ENCODE results near the gene KIAA1614.

The KIAA1614 gene

DNA sequence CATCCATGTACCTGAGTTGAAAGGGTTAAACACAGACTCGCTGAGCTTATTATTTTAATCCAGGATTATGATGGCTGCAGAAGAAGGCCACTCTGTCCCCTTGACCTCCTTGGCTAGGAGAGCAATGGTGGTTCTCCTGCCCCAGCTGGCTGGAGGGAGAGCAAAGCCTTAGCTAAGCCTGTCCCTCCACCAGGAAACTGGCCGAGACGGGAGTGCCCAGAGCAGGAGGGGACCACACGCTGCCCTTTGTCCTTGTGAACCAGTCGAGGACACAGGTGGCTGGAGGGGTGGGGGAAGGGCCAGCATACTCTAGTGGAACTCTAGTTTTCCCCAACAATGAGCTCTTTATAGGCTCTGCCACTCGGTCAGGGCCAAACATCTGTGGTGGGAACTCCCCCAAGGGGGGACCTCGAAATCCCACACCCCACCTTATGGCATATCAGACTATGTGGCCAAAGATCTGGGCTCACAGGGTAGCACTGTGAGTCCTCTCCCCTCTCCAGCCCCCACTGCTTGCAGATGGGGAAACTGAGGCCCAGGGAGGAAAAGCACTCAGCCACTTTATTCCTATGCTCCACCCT, 12.9 kb downstream of the KIAA1614 start:
- DNase-seq = no peak

DNA sequence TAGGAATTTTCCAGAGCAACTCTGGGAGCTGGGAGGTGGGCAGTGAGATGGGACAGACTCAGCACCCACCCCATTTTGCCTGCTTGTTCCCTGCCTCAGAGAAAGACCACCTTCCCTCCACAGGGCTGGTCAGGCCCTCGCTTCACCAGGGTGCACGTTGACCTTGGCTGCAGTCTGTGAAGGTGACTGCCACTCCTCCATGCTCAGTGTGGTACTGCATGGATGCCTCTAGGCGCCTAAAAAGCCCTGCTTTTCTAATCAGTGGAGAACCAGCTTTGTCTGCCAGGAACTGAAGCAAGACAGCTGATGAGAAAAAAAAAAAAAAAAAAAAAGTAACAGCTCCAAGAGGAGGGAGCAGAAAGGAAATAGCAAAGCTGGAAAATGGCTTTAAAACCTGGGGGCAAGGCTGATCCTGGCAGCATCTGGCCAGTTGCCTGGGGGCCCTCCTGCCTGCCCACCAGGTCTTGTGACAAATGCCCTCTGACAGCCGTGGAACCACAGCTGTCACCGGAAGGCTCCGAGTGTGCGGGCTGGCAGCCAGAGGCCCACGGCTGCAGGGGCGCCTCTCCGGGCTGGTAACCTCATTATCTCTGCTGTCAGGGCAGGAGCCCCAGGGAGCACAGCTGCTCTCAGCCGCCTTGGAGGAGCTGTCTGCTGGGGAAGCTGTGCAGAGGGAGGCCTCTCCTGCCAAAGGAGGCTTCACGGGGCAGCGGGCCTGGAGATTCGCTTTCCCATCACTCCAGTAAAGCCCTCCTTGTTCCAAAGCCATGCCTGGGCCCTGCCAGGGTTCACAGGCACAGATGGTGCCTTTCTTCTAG, 13.7 kb downstream of the KIAA1614 start:
- DNase-seq = no peak

DNA sequence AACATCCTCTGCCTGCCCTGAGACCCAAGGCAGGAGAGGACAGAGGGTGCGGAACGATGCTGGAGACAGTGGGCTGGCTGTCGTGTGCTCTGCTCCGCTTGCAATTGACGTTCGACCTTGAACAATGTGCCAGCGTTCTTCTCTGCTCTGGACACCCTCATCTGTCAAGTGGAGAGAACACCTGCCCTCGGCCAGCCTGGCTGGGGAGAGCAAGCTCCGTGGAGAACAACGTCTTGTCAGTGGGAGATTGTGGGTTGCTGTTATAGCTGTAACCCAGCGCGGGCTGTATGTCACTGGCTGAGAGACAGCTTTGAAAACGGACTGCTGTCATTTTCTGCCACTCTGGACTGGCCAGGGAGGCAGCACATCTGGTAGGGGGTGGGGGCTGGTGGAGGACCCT, 14.7 kb downstream of the KIAA1614 start:
- DNase-seq = no peak

DNA sequence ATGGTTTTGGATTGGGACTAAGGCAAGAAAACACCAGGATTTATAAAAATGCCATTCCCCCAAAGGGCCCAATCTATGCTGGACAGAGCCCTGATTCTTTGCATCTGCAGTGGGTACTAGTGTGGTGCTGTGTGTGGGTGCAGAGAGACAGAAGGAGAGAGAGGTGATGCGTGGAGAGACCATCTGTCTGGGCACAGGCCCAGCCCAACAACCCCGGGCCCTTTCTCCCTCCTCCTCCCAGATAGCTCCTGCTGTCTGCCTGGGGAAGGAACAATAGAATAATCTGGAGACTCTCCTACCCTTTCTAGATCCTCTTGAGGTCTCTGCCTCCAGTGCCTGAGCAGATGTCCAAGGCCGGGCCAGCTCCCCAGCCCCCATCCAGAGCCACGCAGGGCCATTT, 15.1 kb downstream of the KIAA1614 start:
- DNase-seq = no peak

DNA sequence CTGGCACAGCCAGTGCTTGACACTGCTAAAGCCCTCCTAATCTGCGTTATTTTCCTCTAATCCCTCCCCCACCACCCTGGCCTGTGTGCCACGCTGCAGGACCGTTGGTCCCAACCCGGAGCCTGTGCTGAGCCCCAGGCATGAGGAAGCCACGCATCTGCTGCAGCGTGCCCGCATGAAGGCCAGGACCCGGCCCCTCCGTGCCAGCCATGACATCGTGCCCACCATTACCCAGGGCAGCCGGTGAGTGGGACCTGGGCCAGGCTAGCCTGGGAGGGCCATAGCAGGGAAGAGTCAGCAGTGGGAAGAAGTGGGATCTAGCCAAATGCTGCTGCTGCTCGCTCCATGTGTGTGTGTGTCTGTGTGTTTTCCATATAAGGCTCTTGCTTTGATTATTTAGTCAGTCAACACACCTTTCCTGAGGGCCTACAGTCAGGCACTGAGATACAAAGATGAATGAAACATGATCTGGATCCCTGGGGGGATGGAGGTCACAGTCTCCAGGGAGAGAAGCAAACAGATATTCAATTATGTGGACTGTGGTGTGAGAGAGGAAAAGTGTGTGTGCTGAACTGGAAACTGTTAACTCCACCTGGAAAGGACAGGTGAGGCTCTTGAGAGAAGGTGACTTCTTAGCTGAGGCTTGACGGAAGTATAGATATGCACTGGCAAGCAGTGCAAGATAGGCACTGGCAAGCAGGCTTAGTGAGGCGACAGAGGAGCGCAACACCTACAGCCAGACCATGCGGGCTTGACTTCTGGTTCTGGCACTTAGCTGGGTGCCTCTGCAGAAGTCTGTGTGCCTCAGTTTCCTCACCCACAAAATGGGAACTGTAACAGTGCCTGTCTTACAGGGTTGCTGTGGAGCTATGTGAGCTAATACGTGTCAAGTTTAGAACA, 15.9 kb downstream of the KIAA1614 start:
- no peak for DNase-seq

DNA sequence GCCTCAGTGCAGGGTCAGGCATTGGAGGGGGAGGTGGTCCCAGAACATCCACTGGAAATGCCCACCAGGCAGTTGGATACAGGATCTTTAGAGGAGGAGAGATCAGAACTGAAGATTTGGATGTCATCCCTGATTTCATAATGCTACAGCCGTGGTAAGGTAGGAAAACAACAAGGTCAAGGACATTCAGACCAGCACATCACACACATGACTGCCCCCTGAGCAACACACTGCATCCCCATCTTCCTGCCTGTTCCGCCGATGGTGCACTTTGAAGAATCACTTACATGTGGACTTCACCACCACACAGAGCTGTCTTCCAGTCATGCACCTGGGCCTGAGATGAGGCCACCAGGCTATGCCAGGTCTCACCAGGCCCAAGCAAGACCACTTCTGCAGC, 16.7 kb downstream of the KIAA1614 start:
- no peak for DNase-seq

DNA sequence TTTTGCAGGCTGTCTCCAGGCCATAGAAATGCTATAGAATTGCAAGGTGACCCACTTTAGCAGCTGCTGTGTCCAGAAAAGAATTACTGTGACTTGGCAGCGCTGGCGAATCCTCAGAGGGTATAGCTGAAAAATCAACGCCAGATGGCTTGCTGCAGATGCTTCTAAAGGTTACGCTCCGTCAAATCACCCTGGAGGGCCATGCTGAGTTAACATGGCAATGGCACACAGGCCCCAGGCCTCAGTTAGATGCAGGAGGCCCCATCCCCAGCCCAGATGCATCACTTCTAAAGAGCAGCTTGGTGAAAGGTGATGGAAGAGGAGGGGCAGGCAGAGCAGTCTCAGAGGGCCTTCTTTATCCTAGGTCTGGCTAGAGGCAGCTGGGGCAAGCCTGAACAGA, 18.0 kb downstream of the KIAA1614 start:
- DNase-seq = no peak

DNA sequence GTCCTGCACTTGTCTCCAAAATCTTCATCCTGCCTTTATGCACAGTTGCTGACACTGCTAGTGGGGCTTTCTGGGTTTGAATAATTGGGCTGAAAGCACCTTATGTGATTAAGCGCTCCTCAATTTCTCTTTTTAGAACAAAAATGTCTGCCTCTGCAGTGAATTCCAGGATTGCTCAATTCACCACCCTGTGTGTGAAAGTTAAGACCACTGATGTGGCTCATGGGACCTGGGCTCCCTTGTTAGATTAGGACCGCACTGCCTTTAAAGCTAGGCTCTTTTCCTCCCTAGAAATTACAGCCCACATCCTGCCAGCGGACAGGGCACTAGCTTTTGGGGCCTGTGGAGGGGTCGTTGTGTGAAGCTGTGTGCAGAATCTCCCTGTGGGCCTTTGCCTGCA, 18.8 kb downstream of the KIAA1614 start:
- DNase-seq = no peak

DNA sequence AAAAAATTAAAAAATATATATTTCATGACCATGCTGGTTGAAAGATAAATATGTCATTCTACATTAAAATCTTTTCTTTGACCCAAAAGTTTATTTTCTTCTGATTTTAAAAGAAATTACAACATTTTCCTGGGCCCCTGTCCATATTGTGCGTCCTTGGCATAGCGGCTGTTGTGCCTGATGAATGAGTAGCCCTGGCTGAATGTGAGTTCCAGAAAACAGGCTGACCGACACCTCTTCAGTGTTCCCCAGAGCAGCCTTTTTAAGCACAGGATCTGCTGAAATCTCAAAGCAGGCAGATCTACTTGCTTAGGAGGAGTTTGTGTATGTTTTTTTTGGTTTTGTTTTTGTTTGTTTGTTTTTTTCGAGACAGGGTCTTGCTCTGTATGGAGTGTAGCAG, 19.7 kb downstream of the KIAA1614 start:
- no peak for DNase-seq

DNA sequence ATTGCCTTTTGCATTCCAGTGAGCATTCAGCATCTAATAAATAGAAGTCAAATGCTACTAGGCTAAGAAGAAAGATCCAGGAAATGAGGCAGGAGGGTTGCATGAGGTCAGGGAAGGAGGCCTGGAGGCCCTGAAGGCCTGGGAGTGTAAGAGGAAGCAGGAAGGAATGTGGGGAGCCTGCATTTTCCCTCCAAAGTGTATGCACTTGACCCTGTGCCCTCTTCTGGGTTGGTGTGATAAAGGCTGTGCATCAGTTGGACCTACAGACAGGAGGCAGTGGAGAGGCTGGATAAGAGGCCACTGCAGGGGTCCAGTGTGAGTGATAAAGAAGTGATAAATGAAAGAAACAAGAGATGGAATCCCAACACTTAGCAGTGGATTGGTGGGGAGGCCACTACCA, 20.4 kb downstream of the KIAA1614 start:
- no peak for DNase-seq

DNA sequence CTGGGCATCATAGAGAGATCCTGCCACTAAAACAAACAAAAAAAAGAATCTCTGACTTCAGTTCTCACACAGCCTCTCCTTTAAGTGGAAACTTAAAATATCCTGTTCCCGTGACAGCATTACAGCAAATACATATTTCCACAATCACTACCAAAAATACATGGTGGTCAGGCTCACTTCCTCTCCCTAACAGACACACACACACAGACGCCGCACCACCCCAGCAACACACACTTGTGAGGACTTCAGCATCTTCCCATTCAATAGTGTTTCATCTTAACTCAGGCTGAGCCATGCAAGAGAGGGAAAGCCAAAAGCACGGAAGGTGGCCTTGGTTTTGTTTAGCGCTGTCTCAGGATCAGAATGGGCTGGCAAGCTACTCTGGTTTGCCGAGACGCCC, 21.9 kb downstream of the KIAA1614 start:
- peak; percentile 31 for DNase-seq

DNA sequence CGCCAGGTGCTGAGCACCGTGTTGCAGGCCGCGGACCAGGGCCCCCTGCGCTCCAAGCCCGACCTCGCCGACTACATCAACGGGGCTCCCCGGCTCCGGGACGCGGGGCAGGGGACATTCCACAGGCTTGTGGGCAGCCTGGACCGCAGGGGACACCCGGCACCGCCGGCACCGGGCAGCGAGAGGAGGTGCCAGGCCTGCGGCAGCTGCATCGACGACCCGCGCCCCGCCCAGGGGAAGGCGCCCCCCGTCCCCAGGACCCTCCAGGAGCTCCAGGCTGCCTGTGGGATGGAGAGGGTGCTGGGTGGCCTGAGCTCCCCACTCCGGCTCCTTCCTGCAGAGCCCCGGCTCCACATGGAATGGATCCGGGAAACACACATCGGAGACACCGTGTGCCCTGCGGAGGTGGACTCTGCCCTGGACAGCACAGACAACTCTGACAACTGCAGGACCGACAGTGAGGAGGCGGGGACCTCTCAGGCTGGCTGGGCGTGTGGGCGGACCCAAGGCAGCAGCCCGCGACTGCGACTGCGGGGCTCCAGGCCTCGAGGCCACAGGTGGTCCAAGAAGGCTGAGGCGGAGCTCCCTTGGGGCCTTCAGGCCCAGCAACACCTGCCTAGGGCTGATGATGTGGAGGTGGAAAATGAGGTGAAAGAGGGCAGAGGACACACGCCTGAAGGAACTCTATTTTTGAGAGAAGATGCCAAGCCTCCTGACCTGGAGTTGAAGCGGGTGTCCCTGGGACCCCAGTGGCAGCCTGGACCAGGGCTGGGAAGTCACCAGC, 22.8 kb downstream of the KIAA1614 start:
- DNase-seq = no peak

DNA sequence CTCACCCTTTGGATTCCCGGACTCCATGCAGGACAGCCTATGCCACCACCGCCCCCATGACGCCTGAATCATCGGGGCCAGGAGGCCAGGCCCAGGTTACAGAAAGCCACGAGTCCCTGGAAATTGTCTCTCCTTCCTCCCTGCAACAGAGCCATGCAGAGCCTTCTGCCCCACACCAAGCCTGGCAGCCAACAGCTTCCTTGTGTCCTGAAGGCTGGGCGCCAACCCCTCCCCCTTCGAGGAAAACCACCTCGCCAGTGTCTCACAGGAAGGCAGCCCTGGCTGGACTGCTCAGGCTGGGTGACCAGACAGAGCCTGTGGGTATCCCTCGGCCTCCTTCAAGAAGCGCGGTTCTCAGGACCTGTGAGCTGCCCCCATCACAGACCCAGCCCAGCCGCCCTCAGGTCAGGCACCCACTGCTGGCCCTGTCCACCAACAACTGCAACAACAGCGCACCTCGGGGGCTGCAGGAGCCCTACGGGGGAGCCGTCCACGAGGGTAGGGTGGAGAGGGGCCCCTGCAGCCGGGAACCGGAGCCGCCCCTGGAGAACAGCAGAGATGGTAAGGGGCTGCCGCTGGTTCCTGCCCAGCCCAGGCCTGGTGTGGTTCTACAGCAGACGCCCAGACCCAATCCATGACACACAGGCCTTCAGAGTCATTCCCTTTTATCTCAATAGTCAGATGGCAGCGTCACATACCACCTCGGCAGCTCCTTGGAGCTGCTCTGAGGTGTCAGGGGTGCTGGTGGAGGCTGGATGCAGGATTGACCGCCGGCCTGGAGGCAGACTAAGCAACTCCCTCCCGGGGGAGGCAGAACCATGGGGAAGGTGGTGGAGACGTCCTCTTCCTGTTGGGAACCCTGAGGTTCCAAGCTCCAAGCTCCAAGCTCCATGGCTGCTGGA, 23.7 kb downstream of the KIAA1614 start:
- DNase-seq = no peak

DNA sequence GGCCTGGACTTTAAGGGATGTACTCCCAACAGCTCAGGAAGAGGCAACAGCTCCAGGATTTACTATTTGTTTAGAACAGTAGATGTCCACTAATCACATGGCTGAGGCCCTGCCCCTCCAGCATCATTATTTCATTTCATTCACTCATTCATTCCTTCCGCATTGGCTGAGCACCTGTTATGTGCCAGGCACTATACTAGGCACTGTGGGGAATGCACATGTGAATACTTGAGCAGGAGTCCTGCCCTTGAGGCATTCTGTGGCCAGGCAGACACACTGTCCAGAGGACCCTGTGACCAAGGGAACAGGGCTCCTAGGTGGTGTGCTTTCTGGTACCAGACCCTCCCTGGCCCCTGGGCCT, 24.3 kb downstream of the KIAA1614 start:
- DNase-seq = no peak

DNA sequence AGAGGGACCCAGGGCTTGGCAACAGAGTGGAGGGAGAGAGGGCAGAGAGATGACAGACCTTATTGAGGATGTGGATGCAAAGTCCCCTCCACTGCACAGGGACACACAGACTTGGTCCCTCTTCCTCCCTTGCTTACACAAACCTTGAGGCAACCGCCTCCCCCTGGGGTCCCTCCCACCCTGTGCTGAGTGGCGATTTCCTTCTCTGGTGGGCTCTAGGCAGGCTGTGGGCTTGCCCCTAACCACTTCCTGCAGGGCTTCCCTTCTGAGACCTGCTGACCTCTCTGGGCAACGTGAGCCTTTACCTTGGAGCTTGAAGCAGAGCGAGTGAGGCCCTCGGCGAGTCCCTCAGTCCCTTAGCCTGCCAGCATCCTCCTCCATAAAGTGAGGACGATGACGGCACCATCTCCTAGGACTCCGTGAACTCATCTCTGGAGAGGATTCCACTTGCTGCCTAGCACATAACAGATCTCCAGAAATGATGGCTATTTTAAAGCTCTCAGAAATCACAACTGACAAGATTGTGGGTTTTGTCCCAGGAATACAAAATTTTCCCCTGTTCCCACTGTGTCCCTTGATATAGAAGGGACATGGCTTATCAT, 25.0 kb downstream of the KIAA1614 start:
- no peak for DNase-seq

DNA sequence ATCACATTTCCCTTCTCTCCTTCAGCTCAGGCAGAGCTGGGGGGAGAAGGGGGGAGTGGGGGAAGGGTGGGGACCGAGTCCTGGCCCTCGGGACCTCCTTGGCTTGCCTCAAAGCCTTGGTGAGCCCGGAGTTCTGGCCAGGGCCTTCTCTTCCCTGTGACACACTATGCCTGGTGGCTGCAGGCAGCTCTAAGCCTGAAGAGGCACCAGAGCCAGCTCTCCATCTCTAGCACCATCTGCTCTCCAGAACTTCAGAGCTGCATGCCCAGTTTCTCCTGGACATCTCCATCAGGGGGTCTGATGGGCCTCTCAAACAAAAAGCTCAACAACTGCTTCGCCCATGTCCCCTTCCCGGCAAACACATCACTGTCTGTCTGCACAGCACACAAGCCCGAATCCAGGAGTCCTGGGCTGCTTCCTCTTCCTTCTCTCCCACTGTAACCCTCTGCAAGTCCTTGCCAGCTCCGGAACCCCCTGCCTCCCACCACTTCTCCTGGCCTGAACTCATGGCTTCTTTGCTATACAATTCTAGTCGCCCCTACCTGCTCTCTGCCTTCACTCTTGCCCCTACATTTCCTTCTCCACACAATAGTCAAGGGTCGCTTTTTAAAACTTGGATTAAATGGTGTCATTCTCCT, 26.5 kb downstream of the KIAA1614 start:
- no peak for DNase-seq

DNA sequence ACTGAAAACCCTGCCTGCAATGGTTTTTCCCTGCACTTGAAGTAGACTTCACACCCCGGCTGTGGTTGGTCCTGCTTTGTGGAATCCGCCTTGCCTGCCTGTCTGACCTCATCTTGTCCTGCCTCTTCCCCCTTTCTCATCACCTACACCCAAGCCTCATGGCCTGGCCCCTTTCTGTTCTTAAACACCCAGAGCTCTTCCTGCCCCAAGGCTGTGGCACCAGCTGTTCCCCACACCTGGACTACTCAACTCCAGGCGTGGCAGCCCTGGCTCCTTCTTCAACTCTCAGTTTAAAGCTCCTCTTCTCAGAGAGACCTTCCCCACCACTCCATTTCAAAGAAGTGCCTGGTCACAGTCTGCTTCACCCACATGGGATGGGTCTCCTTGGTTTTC, 27.0 kb downstream of the KIAA1614 start:
- DNase-seq = no peak

DNA sequence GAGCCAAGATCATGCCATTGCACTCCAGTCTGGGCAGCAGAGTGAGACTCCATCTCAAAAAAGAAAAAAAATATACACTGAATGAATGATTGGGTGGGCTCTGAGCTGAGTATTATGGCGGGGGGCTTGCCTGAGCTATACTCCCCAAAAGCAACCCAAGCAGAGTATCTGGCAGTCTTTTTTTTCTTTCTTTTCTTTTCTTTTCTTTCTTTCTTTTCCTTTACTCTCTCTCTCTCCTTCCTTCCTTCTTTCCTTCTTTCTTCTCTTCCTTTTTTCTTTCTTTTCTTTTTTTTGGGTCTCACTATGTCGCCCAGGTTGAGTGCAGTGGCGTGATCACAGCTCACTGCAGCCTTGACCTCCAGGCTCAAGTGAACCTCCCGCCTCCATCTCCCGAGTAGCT, 27.7 kb downstream of the KIAA1614 start:
- no peak for DNase-seq

DNA sequence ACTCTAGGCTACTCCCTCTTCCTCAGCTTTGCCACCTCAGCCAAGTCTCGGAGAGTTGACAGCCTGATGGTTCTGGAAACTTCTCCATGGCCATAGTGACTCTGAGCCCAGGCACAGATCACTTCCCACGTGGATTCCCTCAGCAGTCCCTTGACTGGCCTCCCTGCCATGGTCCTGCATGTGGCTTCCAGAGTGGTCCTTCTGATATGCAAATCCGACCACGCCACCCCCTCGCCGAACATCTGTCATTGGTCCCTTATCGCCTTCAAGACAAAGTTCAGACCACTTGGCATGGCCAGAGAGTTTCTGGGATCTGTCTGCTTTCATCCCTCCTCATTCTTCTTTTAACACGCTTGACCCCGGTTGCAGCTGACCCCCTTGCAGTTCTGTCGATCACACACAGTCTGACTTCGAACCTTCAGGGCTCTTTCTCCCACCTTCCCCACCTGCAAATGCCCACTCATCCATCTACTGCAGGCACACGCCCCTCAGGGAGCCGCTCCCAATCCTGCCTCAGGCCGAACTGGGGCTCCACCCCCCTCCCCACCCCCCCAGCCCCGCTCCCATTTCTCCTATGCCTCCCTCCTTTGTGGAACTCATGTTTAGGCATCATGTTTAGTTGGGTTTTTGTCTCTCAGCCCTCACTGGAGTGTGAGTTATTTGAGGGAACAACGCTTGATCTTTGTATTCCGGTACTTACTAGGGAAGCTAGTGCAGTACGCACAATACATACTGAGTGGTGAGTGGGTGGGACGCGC, 29.0 kb downstream of the KIAA1614 start:
- no peak for DNase-seq

DNA sequence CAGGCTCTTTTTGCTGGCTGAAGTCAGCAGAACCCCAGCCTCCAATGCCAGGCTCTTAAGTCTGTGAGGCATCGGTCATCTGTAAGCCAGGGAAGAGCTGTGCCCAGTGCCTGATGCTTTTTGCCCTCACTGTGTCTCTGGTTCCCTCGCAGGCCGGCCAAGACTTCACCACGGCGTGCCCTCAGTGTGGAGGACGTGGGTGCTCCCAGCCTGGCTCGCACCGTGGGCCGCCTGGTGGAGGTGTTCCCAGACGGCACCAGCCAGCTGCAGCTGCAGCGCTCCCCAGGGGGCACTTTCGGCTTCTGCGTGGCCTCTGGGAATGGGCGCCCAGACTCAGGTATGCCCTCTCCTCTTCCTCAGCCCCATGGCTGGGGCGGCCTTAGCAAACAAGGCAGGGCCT, 32.5 kb downstream of the KIAA1614 start:
- no peak for DNase-seq
